GM23248 (cell line): ENCODE measurements around the gene ANKRD63.

Source experiments
- EZH2 ChIP-seq: fragments of 200-600 bp; sonication (generic); IDR thresholded peaks from 2 replicates; pipeline ENCODE4 v1.6.1; 2018; ENCODE audit warnings: antibody characterized with exemption, mild to moderate bottlenecking; ENCODE audit not compliant: insufficient read depth, poor library complexity, severe bottlenecking
- EZH2phosphoT487 ChIP-seq: fragments of 200-600 bp; sonication (generic); IDR thresholded peaks from 2 replicates; pipeline ENCODE4 v1.6.1; 2018; ENCODE audit warnings: antibody characterized with exemption, moderate library complexity, mild to moderate bottlenecking, low read depth; ENCODE audit not compliant: insufficient read depth

DNA sequence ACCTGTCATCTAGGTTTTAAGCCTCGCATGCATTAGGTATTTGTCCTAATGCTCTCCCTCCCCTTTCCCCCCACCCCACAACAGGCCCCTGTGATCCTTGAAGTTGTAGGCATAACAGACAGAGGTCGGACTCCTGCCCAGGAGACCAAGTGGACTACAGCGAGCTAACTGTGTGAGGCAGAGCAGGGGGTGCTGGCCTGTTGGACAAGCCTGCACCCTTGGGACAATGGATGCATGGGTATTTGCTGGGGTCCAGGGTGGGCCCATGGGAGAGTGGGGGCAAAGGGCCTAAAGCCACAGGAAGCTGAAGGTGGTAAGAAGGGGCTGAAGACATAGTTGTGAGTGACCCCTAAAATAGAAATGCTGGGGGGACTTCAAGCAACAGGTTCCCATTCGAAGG is 22.4 kb upstream of the ANKRD63 start:
- TF ChIP-seq EZH2, result no peak
- TF ChIP-seq EZH2phosphoT487, result no peak
